ENCODE results near the gene CRIM1.

DNA sequence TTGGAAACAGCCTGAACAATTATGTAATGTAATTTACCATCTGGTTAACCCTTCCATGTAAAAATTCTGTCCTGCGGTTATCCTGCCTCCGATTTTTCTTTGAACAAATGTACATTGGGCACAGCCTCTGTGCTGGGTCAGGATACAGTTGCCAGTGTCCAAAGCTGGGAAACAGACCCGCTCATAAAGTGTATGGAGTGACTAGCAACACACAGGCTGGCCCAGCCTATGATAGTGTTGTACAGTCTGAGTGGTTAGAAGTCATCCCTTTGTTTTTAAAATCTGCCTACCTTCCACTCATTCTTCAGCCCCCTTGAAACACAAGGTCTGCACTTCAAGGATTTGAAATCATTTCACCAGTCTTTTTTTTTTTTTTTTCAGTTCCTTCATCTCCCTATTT lies 192.3 kb downstream of the CRIM1 start:
- TF ChIP-seq CTCF (IDR thresholded peaks at IDR 0.05) = no peak
- no peak for TF ChIP-seq POLR2A (IDR thresholded peaks at IDR 0.05)
